Mesenchymal stem cell (in vitro differentiated cells and primary cell): ENCODE results near the gene CFAP54.

Source experiments
- DNase-seq: peaks from one replicate; pipeline ENCODE4 v3.0.0-alpha.2; 2013
- H2AFZ ChIP-seq: one replicate; pipeline ENCODE4 v1.6.1; 2013; ENCODE audit warnings: low read depth, mild to moderate bottlenecking, control low read depth, inconsistent platforms, low read length, moderate library complexity
- H2AK5ac ChIP-seq: 2 replicates; pipeline ENCODE4 v1.6.1; 2013; ENCODE audit warnings: low read length, moderate library complexity, mild to moderate bottlenecking, inconsistent platforms; ENCODE audit not compliant: severe bottlenecking
- H2BK120ac ChIP-seq: one replicate; pipeline ENCODE4 v1.6.1; 2013; ENCODE audit warnings: low read depth, mild to moderate bottlenecking, inconsistent platforms, low read length, moderate library complexity
- H2BK12ac ChIP-seq, 2 experiments: one replicate each; pipeline ENCODE4 v1.6.1; 2013; ENCODE audit warnings: inconsistent platforms in 2 of 2, low read length in 2 of 2, mild to moderate bottlenecking in 2 of 2, moderate library complexity in 2 of 2, control low read depth in 1 of 2
- H2BK15ac ChIP-seq: one replicate; pipeline ENCODE4 v1.6.1; 2013; ENCODE audit warnings: mild to moderate bottlenecking, low read depth, inconsistent platforms; ENCODE audit not compliant: poor library complexity, severe bottlenecking
- H2BK5ac ChIP-seq: 2 replicates; pipeline ENCODE4 v1.6.1; 2013; ENCODE audit warnings: low read depth, mild to moderate bottlenecking, low read length, control low read depth, inconsistent platforms; ENCODE audit not compliant: poor library complexity, severe bottlenecking
- H3K14ac ChIP-seq, 2 experiments: one replicate each; pipeline ENCODE4 v1.6.1; 2013; ENCODE audit warnings: inconsistent platforms in 2 of 2, low read length in 2 of 2, control low read depth in 1 of 2, mild to moderate bottlenecking in 1 of 2, moderate library complexity in 1 of 2
- H3K18ac ChIP-seq, 2 experiments: one replicate each; pipeline ENCODE4 v1.6.1; 2013; ENCODE audit warnings: inconsistent platforms in 2 of 2, low read length in 2 of 2, control low read depth in 1 of 2, low read depth in 1 of 2, mild to moderate bottlenecking in 1 of 2
- H3K23ac ChIP-seq, 2 experiments: one replicate each; pipeline ENCODE4 v1.6.1; 2013; ENCODE audit warnings: inconsistent platforms in 2 of 2, low read length in 2 of 2, mild to moderate bottlenecking in 2 of 2, moderate library complexity in 2 of 2, control low read depth in 1 of 2
- H3K27ac ChIP-seq: 2 replicates; pipeline ENCODE4 v1.5.1; 2013; ENCODE audit warnings: mild to moderate bottlenecking, moderate library complexity, low read length, control low read depth, inconsistent platforms; ENCODE audit not compliant: poor library complexity, severe bottlenecking
- H3K27me3 ChIP-seq, 2 experiments: 2 replicates each; pipeline versions ENCODE4 v1.6.1 to v1.7.0; 2013; ENCODE audit warnings: low read length in 2 of 2, mild to moderate bottlenecking in 2 of 2, moderate library complexity in 2 of 2, control low read depth in 1 of 2, inconsistent platforms in 1 of 2; ENCODE audit not compliant: control insufficient read depth in 1 of 2, insufficient read depth in 1 of 2
- H3K36me3 ChIP-seq, 2 experiments: 2 replicates each; pipeline versions ENCODE4 v1.6.1 to v1.7.0; 2013; ENCODE audit warnings: low read length in 2 of 2, control low read depth in 1 of 2, inconsistent platforms in 1 of 2, low read depth in 1 of 2, mild to moderate bottlenecking in 1 of 2; ENCODE audit not compliant: insufficient read depth in 2 of 2, control insufficient read depth in 1 of 2
- H3K4ac ChIP-seq, 2 experiments: one replicate each; pipeline ENCODE4 v1.6.1; 2013; ENCODE audit warnings: inconsistent platforms in 2 of 2, low read length in 2 of 2, mild to moderate bottlenecking in 2 of 2, moderate library complexity in 2 of 2, control low read depth in 1 of 2, low read depth in 1 of 2
- H3K4me1 ChIP-seq: 2 replicates; pipeline ENCODE4 v1.6.1; 2013; ENCODE audit warnings: low read depth, low read length, control low read depth; ENCODE audit not compliant: control insufficient read depth, insufficient read depth
- H3K4me2 ChIP-seq: 2 replicates; pipeline ENCODE4 v1.6.1; 2013; ENCODE audit warnings: low read length, mild to moderate bottlenecking, inconsistent platforms; ENCODE audit not compliant: poor library complexity, severe bottlenecking
- H3K4me3 ChIP-seq, 2 experiments: 2 replicates each; pipeline versions ENCODE4 v1.5.1 to v1.7.0; 2013; ENCODE audit warnings: low read length in 2 of 2, mild to moderate bottlenecking in 2 of 2, control low read depth in 1 of 2, low read depth in 1 of 2; ENCODE audit not compliant: insufficient read depth in 1 of 2
- H3K79me1 ChIP-seq: replicated peaks from 2 replicates; pipeline ENCODE4 v1.6.1; 2013; ENCODE audit warnings: mild to moderate bottlenecking, control low read depth, low read length, inconsistent platforms; ENCODE audit not compliant: poor library complexity, severe bottlenecking
- H3K9ac ChIP-seq: 2 replicates; pipeline ENCODE4 v1.7.0; 2013; ENCODE audit warnings: mild to moderate bottlenecking, low read length, moderate library complexity
- H3K9me3 ChIP-seq: 2 replicates; pipeline ENCODE4 v1.7.0; 2013; ENCODE audit warnings: mild to moderate bottlenecking, low read length; ENCODE audit not compliant: control insufficient read depth
- H4K8ac ChIP-seq: one replicate; pipeline ENCODE4 v1.6.1; 2013; ENCODE audit warnings: inconsistent platforms, mild to moderate bottlenecking, low read length, moderate library complexity
- H4K91ac ChIP-seq: one replicate; pipeline ENCODE4 v1.6.1; 2013; ENCODE audit warnings: mild to moderate bottlenecking, low read length, inconsistent platforms
- WGBS: methylation state at CpG from one replicate; pipeline ENCODE4 v1.1.7; 2013; ENCODE audit warnings: mixed read lengths; 5-methylcytosine and 5-hydroxymethylcytosine counted together

CFAP54 gene

GRCh38 chr12:96774496-96775256 lies 285.3 kb downstream of the CFAP54 start:
- no peak for DNase-seq
- Histone ChIP-seq H3K27me3 (no peaks in the 10 kb centered on the region), H3K9me3 (no peaks in the 10 kb centered on the region), H3K18ac (no peak overlapping the region), H3K4ac (no peak overlapping the region), H3K4me1 (no peaks in the 10 kb centered on the region), H2AFZ (no peak overlapping the region), H2BK12ac (no peak overlapping the region), H3K79me1 (no peaks in the 10 kb centered on the region), H2BK120ac (no peak overlapping the region), H3K14ac (no peak overlapping the region), H4K91ac (no peak overlapping the region), H2AK5ac (no peak overlapping the region), H2BK15ac (no peak overlapping the region), H3K4me3 (no peak overlapping the region), H3K4me2 (no peak overlapping the region), H3K23ac (no peak overlapping the region), H2BK5ac (peak overlapping the region; percentile 19), H3K36me3 (no peaks in the 10 kb centered on the region), H3K27ac (no peak overlapping the region), H4K8ac (no peak overlapping the region), H3K9ac (no peak overlapping the region)
- 83% methylated on average over 8 of the region's 9 CpGs for WGBS

DNA sequence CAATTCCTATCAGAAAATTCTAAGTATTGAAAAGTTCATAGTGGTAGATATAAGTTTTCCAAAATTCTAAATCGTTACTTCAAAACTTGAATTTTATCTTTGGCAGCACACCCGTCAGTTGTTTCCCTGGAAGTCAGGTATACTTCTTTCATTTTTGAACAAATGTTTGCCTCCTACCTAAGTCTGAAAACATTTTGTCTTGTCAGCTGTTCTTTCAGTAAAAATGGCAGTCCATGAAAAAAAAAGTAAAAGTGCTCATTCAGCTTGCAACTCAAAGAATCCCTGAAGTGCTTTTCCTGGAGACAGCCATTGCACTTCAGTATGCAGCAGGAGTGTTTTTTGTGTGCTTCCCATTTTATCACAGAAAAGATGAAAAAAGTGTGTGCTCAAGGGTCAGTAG lies 287.5 kb downstream of the CFAP54 start:
- H3K9me3 ChIP-seq = no peaks in the 10 kb centered on the region
- no peak overlapping the region for H2BK120ac ChIP-seq
- DNase-seq = no peak
- H3K4me3 ChIP-seq = no peak overlapping the region
- H3K27me3 ChIP-seq = no peaks in the 10 kb centered on the region
- no peak overlapping the region for H2BK5ac ChIP-seq
- no peak overlapping the region for H3K18ac ChIP-seq
- no peak overlapping the region for H2BK15ac ChIP-seq
- H3K4me2 ChIP-seq = no peak overlapping the region
- H4K91ac ChIP-seq = no peak overlapping the region
- H2AK5ac ChIP-seq = no peak overlapping the region
- H3K79me1 ChIP-seq = no peaks in the 10 kb centered on the region
- H3K23ac ChIP-seq = no peak overlapping the region
- no peaks in the 10 kb centered on the region for H3K4me1 ChIP-seq
- H3K14ac ChIP-seq = no peak overlapping the region
- H3K4ac ChIP-seq = no peak overlapping the region
- no peak overlapping the region for H2BK12ac ChIP-seq
- H3K36me3 ChIP-seq = no peaks in the 10 kb centered on the region
- WGBS = no CpG with 5 or more reads among the region's 2 CpGs
- no peak overlapping the region for H2AFZ ChIP-seq
- H3K27ac ChIP-seq = no peak overlapping the region
- no peak overlapping the region for H3K9ac ChIP-seq
- H4K8ac ChIP-seq = no peak overlapping the region

GRCh38 chr12:96780330-96780729 lies 291.0 kb downstream of the CFAP54 start:
- H2BK120ac ChIP-seq = no peak overlapping the region
- no peak overlapping the region for H2BK12ac ChIP-seq
- no peak overlapping the region for H3K14ac ChIP-seq
- H2BK15ac ChIP-seq = no peak overlapping the region
- H3K9ac ChIP-seq = no peak overlapping the region
- no peak overlapping the region for H3K23ac ChIP-seq
- H3K4me3 ChIP-seq = no peak overlapping the region
- WGBS = 91% methylated on average over 1 of the region's 2 CpGs
- H3K36me3 ChIP-seq = no peaks in the 10 kb centered on the region
- H3K27ac ChIP-seq = no peak overlapping the region
- H2AK5ac ChIP-seq = no peak overlapping the region
- H3K4me1 ChIP-seq = no peaks in the 10 kb centered on the region
- H3K9me3 ChIP-seq = no peaks in the 10 kb centered on the region
- no peaks in the 10 kb centered on the region for H3K79me1 ChIP-seq
- no peak overlapping the region for H3K18ac ChIP-seq
- H2BK5ac ChIP-seq = no peak overlapping the region
- no peak overlapping the region for H2AFZ ChIP-seq
- no peak overlapping the region for H3K4me2 ChIP-seq
- no peak overlapping the region for H4K91ac ChIP-seq
- H3K27me3 ChIP-seq = no peaks in the 10 kb centered on the region
- H4K8ac ChIP-seq = no peak overlapping the region
- DNase-seq = no peak
- H3K4ac ChIP-seq = no peak overlapping the region

DNA sequence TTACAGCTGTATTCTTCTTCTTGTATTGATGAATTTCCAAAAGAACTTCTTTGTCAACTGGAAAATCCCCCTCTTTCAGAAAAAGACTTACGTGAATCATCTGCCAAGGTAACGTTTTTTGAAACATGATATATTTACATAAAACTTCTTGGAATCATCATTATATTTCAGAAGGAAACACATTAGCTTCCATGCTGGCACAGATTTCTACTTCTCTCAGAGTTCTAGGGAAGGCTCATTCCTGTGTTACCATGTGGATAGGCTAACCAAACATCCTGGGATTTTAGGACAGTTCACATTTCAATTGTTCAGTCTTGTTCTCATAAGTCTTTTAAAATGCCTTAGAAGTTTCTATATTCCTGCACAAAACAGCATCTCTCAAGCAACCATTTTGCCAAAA lies 297.4 kb downstream of the CFAP54 start:
- H2BK12ac ChIP-seq = no peak overlapping the region
- H2BK5ac ChIP-seq = no peak overlapping the region
- no peak overlapping the region for H3K4ac ChIP-seq
- H3K14ac ChIP-seq = no peak overlapping the region
- no peak overlapping the region for H3K4me2 ChIP-seq
- H3K36me3 ChIP-seq = no peaks in the 10 kb centered on the region
- H3K9ac ChIP-seq = no peak overlapping the region
- H2BK120ac ChIP-seq = no peak overlapping the region
- H3K18ac ChIP-seq = no peak overlapping the region
- H3K79me1 ChIP-seq = no peaks in the 10 kb centered on the region
- H2AK5ac ChIP-seq = no peak overlapping the region
- no peak for DNase-seq
- H3K4me1 ChIP-seq = no peaks in the 10 kb centered on the region
- H4K8ac ChIP-seq = no peak overlapping the region
- no peaks in the 10 kb centered on the region for H3K27me3 ChIP-seq
- no peak overlapping the region for H2BK15ac ChIP-seq
- H3K27ac ChIP-seq = no peak overlapping the region
- H3K4me3 ChIP-seq = no peak overlapping the region
- 82% methylated on average over 2 of the region's 2 CpGs for WGBS
- H3K9me3 ChIP-seq = no peaks in the 10 kb centered on the region
- no peak overlapping the region for H2AFZ ChIP-seq
- no peak overlapping the region for H4K91ac ChIP-seq
- no peak overlapping the region for H3K23ac ChIP-seq
